Measurements from ENCODE around the gene C20orf144. TPM values are rescaled to one million over a fixed set of nuclear protein-coding genes. Genes with fewer than 3 reads are reported as not detected.

The C20orf144 gene
- total RNA-seq, 4 donors from 2014 or later, result not detected

DNA sequence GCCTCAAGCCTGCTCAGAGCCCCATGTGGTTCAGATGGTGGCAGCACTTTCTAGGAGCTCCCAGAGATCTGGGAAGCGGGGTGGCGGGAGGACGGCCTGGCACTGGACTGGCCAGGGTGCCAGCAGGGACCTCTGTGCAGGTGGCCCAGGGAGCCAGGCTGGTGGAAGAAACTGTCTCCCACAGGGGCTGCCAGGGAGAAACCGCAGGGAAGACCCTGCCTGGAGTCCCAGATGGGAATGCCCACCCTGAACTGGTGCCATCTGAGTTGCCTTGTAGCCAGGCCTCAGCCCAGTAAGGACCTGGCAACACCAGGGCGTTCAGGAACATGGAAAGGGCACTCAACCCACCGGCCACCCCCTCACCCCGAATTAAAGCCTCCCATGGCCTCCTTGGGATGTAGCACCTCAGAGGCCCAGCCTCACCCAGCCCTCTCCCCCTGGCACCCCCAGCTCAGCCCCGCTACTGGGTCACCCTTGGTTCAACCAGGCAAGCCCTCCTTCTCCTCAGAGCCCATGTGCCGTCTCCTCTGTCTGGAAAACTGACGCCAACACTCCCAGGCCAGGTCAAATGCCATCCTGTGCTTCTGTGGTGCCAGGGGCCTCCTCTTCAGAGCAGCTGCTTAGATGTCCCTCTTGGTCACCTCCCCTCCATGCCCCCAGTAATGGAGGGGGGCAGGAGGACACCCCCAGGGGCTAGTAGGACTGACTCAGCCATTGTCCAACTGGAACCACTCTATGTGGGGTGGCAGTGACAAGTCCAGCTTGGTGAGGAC lies 5.9 kb upstream of the C20orf144 start:
- H3K4me3 ChIP-seq (ENCODE audit: low read depth, poor library complexity, severe bottlenecking), result no peak overlapping the region
- intact Hi-C loops (cut with DNase I; ENCODE audit: low total_unique reads), result no loop called here
- 91 to 99% methylated on average over 10 of the region's 10 CpGs for WGBS, 2 donors
- TF ChIP-seq POLR2A (IDR thresholded peaks at IDR 0.05) (no peak), CTCF (IDR thresholded peaks at IDR 0.05) (no peak)
- DNase-seq (ENCODE audit: low spot score in 2 of 2), result peak in 1 of 2 donors; percentile 84

DNA sequence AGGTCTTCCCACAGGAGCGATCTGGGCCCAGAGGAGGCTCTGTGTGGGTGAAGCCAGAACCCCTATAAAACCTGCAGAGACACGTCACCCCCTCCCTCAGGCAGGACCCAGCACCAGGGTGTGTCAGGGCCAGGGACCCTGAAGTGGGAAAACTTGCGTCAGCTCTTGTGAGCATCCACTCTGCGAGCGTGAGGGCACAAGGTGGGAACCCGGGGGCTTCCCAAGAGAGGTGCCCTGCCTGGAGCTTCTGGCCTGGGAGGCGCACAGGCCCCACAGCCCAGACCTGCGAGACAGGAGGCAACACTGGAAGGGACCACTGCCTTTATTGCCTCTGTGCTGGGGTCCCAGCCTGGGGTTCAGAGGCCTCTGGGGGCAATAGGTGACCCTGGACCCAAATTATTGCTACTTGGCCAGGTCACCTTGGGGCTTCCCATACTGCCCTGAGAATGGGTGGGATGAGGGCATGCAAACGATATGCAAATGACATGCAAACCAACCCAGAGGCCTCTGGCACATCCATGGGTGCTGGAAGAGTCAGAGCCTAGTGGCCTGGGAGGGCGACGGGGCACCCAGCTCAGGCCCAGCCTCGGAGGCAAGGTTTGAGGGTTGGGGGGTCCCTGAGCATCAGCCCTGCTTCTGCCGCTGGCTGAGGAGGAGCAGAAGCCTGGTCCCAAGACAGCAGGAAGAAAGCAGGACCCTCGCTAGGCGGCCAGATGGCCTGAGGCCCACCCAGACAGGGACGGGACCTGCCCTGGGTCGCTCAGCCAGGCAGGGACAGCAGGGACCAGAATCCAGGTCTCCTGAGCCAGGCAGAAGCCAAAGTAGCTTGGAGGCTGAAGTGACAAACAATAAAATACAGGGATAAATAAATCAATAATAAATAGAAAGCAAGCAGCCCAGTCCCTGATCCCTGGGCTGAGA lies 5.1 kb upstream of the C20orf144 start:
- no peak overlapping the region for H3K4me3 ChIP-seq (ENCODE audit: low read depth, poor library complexity, severe bottlenecking)
- WGBS, 2 donors, result 92 to 94% methylated on average over 15 to 16 of the region's 17 CpGs
- no peak for DNase-seq (ENCODE audit: low spot score in 2 of 2)
- intact Hi-C loops (cut with DNase I; ENCODE audit: low total_unique reads), result no loop called here
- no peak for TF ChIP-seq POLR2A (IDR thresholded peaks at IDR 0.05)
- no peak for TF ChIP-seq CTCF (IDR thresholded peaks at IDR 0.05)

GRCh38 chr20:33657704-33658095 lies 4.4 kb upstream of the C20orf144 start:
- TF ChIP-seq POLR2A (IDR thresholded peaks at IDR 0.05) (no peak), CTCF (IDR thresholded peaks at IDR 0.05) (no peak)
- WGBS, 2 donors, result 92 to 94% methylated on average over 11 to 12 of the region's 12 CpGs
- DNase-seq (ENCODE audit: low spot score in 2 of 2), result peak in 1 of 2 donors; percentile 84
- H3K4me3 ChIP-seq (ENCODE audit: low read depth, poor library complexity, severe bottlenecking), result no peak overlapping the region
- intact Hi-C loops (cut with DNase I; ENCODE audit: low total_unique reads), result no loop called here

- WGBS, 2 donors, result 98% methylated on average over 6 to 7 of the region's 8 CpGs
- intact Hi-C loops (cut with DNase I; ENCODE audit: low total_unique reads), result no loop called here
- no peak overlapping the region for H3K4me3 ChIP-seq (ENCODE audit: low read depth, poor library complexity, severe bottlenecking)
- DNase-seq (ENCODE audit: low spot score in 2 of 2), result no peak
- TF ChIP-seq POLR2A (IDR thresholded peaks at IDR 0.05) (no peak), CTCF (IDR thresholded peaks at IDR 0.05) (no peak)
These were observed 3.6 kb upstream of the C20orf144 start for GRCh38 chr20:33658510-33658909.

DNA sequence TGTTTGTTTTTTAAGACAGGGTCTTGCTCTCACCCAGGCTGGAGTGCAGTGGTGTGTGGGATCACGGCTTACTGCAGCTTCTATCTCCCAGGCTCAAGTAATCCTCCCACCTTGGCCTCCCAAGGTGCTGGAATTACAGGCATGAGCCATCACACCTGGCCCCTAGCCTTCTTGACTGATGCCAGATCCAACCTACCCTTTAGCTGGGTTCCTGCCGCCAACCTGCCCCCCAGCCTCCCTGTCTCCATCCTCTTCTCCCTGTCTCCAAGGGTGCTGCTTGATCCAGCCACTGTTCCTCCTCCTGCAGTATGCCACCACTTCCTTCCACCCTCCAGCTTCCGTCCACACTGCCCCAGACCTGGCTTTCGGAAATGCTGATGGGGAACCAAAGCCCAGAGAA lies 3.2 kb upstream of the C20orf144 start:
- TF ChIP-seq CTCF (IDR thresholded peaks at IDR 0.05) (no peak), POLR2A (IDR thresholded peaks at IDR 0.05) (no peak)
- intact Hi-C loops (cut with DNase I; ENCODE audit: low total_unique reads), result no loop called here
- H3K4me3 ChIP-seq (ENCODE audit: low read depth, poor library complexity, severe bottlenecking), result no peak overlapping the region
- WGBS, 2 donors, result 91 to 97% methylated on average over 4 of the region's 4 CpGs
- DNase-seq (ENCODE audit: low spot score in 2 of 2), result no peak
